Fibroblast of pulmonary artery (primary cell): ENCODE data around the gene KCNQ5.

Source experiments
- DNase-seq: peaks from one replicate; pipeline ENCODE4 v3.0.0-alpha.2; 2010; ENCODE audit warnings: low read depth
- H3K4me3 ChIP-seq: replicated peaks from 2 replicates; pipeline ENCODE4 v1.5.1; 2011; ENCODE audit warnings: low read depth, mild to moderate bottlenecking, control low read depth, low read length, moderate library complexity
- TF ChIP-seq, protein P1 (sequence below): IDR thresholded peaks from 2 replicates; pipeline ENCODE4 v1.5.1; 2011; ENCODE audit warnings: mild to moderate bottlenecking, control low read depth, low read length, inconsistent platforms; ENCODE audit errors: missing control alignments

Gene KCNQ5

DNA sequence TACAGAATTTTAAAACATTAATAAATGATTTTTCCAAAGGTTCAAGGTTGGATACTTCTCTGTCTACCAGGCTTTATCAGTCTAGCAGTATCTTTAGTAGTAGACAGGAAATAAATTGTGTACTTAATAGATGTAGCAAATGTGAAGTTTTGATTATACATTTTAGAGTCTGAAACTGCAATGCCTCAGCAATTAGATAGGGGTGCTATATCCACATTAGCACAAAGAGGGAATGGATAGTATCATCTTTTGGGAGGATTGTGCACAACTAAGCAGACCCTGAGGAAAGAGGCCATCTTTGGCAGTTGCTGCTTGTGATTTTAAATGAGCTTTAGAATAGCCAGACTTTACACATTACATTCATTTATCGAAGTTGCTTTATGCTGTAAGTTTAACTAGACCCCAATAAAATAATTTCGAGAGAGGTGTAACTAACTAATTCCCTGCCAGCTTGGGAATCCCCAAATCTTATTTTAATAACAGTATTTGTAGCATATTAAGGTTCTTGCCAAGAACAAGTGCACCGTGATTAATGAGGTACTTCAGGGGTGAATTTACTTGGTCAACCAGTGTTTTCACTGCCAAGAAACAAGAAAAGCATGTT lies 2.8 kb downstream of the KCNQ5 start:
- TF ChIP-seq, protein P1, sequence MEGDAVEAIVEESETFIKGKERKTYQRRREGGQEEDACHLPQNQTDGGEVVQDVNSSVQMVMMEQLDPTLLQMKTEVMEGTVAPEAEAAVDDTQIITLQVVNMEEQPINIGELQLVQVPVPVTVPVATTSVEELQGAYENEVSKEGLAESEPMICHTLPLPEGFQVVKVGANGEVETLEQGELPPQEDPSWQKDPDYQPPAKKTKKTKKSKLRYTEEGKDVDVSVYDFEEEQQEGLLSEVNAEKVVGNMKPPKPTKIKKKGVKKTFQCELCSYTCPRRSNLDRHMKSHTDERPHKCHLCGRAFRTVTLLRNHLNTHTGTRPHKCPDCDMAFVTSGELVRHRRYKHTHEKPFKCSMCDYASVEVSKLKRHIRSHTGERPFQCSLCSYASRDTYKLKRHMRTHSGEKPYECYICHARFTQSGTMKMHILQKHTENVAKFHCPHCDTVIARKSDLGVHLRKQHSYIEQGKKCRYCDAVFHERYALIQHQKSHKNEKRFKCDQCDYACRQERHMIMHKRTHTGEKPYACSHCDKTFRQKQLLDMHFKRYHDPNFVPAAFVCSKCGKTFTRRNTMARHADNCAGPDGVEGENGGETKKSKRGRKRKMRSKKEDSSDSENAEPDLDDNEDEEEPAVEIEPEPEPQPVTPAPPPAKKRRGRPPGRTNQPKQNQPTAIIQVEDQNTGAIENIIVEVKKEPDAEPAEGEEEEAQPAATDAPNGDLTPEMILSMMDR, result peak; percentile 86
- no peak overlapping the region for H3K4me3 ChIP-seq
- peak; percentile 46 for DNase-seq

DNA sequence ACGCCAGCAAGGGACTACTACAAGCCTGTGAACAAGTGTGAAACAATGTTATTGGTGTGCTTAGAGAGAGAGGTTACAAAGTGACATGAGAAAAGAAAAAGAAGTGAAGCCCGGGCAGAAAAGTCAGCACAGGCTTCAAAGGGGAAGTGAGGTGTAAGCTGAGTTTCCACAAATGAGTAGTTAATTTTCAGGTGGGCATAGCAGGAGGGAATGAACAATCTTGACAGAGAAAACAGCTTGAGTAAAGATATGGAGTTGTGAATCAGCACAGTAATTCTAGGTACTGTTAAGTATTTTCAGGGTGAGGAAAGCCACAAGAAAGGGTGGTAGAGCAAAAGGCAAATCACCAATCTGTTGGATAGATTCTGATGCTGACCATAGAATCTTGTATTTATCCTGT lies 4.3 kb downstream of the KCNQ5 start:
- no peak for DNase-seq
- no peak overlapping the region for H3K4me3 ChIP-seq
- TF ChIP-seq, protein P1, result no peak

DNA sequence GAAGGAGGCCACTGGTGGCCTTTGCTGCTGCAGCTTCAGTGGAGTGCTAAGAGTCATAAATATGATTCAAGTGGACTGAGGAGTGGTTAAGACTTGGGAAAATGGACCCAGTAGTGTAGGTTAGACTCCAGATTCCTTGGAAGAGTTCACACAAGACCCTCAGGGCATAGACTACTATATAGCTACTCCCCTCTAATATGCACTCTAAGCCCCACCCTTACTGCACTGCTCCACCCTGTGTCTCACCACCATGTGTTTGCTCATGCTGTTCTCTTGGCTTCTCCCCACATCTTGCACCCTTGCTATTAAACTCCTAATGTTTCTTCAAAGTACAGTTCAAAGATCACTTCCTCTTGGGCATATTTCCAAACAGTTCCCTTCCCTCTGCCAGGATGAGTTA lies 5.7 kb downstream of the KCNQ5 start:
- no peak for DNase-seq
- no peak overlapping the region for H3K4me3 ChIP-seq
- TF ChIP-seq, protein P1, result no peak

DNA sequence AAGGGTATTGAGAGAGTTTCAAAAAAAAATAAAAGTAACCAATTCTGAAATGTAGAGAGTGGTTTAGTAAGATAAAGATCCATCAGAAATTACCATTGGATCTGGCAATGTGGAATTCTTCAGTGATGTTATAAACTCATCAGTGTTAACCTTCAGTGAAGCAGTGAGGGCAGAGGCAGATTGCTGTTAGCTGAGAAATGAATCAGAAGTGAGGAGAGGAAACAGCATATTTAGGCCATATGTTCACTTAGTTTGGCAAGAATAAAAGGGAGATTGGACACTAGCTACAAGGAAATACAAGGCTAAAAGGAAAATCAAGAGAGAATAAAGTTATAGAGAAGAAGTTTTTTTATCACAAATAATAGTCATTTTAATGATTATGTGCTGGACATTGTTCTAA lies 9.6 kb downstream of the KCNQ5 start:
- TF ChIP-seq, protein P1, result no peak
- no peak for DNase-seq
- no peak overlapping the region for H3K4me3 ChIP-seq

DNA sequence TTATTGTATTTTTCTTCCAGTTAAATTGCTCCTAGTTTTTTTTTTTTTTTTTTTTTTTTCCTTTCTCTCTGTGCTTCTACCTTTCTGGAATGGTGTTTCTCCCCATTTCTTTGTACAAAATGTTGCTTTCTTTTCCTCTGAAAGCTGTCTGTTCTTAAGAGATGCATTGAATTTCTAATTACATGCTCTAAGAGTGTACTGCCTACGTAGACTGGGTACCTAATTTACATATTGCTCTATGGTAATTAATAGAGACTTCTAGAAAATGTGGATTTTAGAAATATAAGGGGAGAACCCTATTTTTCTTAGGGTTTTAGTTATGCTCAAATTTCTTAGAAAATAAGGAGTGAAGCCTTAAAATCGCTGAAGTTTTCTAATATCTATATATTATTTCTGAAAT lies 13.8 kb downstream of the KCNQ5 start:
- no peak overlapping the region for H3K4me3 ChIP-seq
- TF ChIP-seq, protein P1, result no peak
- no peak for DNase-seq

DNA sequence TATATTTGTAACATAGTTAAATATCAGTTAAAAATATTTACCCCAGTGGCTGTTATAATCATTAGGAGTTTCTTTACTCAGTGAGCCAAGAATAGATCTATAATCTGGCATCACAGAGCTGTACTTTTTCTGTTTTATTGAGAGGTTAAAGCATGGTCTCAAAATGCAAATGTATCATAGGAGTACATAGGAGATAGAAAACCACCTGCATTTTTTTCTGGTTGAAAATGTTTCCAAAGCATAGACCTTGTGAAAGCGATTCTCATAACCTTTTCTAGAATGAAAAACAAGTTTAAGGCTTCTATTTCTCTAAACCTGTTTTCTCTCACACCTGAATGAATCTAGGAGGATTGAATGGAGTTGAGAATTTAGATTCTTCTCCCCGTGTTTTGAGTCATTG lies 14.4 kb downstream of the KCNQ5 start:
- no peak overlapping the region for H3K4me3 ChIP-seq
- TF ChIP-seq, protein P1, result no peak
- DNase-seq, result no peak

DNA sequence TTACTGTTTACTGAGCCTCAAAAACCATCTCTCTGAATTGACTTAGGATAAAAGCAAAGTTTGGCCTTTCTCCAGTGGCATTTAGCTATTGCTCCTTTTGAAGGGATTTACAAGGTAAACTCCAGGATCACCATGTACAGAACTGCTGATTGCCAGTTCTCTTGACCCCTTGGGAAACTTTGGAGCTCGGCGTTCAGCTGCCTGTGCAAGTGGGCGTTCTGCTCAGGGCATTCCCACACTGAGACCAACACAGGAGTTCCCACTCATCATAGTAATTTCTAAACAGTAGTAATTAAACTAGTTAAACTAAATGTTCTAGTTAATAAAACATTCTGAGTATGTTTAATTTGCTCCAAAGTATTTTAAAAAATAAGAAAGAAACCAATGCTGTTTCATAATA lies 14.9 kb downstream of the KCNQ5 start:
- no peak for DNase-seq
- TF ChIP-seq, protein P1, result no peak
- no peak overlapping the region for H3K4me3 ChIP-seq
